ENCODE data around the gene CDH4.

The CDH4 gene

DNA sequence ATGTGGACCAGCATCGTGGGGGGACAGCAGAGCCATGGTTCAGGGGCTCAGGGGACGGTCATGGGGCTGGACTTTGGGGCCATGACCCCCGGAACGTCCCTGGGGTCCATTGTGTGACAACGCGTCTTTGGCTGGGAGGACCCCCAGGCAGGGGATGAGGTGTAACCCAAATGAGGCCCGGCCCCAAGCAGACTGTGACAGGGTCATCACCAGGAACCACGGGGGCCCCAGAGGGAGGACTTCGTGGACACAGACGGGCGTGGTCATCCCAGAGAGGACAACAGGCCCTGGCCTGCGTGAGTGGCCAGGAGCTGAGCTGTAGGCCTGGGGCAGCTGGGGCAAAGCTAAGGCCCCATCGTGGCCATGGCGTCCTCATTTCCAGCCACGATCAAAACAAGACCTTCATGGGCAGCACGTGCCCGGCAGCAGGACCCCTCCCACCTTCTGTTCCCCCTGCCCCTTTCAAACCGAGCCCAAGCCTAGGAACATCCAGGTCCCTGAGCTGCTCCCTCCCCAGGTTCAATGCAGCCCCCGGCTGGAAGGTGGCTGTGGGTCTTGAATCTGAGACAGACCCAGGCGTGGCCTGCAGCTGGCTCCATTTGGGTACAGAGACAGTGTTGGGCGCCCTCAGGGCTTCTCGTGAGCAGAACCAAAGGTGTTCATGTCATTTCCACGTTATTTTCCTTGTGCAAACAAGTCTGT, 625.9 kb downstream of the CDH4 start:
- Mint-ChIP-seq H3K27ac (no peak overlapping the region), H3K4me1 (no peaks in the 10 kb centered on the region), H3K36me3 (no peaks in the 10 kb centered on the region), H3K4me3 (no peak overlapping the region), H3K9me3 (no peaks in the 10 kb centered on the region), H3K27me3 (no peaks in the 10 kb centered on the region)

DNA sequence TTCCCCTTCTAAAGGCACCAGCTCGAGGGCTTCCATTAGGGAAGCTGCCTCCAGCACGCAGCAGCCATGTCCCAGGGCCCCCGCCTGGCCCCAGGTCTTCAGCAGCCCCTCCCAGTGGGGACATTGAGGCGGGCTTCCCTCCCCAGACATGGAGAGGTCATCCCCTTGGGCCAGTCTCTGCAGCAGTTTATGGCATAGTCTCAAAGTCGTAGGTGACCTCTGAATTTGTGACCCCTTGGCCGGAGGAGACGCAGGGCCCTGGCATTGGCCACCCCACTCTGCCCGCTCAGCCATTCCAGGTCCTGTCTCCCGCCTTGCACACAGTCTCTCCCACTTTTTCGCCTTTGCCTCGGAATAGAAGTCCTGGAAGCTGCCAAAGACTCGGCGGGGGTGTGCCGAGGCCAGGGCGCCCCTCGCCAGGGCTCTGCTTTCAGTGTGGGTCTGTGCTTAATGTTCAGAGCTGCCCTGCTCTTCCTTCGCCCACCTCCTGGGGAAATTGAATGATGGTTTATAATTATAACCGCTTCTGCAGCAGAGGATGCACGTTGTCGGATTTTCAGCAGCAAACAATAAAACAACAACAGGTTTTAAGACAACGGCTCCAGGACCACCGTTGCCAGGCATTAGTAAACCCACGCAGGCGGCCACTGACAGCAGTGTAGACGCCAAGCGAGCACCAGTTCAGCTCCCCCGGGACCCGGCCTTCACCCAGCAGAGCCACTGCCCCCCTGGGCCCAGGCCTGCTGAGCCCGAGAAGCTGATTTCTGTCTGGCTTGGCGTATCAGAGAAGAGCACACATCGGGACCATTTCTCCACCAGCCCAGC, 626.6 kb downstream of the CDH4 start:
- Mint-ChIP-seq H3K4me1 (no peaks in the 10 kb centered on the region), H3K9me3 (no peaks in the 10 kb centered on the region), H3K27me3 (peaks cover 3% of the 10 kb centered on the region), H3K36me3 (no peaks in the 10 kb centered on the region), H3K4me3 (no peak overlapping the region), H3K27ac (no peak overlapping the region)

DNA sequence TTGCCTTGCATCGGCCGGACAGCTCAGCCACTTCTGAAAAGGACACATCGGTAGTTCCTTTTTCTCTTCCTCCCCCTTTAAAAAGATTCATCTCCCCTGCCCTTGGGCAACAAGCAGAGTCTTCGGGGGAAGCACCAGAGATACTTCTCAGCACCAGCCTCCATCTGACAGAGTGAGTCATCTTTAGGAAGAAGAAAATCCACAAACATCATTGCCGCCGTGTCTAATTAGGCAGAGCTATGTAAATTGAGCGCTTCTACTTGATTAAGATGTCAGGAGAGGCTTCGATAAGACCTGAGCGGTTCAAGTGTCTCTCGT, 627.2 kb downstream of the CDH4 start:
- Mint-ChIP-seq H3K9me3 (no peaks in the 10 kb centered on the region), H3K4me3 (no peak overlapping the region), H3K4me1 (no peaks in the 10 kb centered on the region), H3K27me3 (peaks cover 3% of the 10 kb centered on the region), H3K27ac (no peak overlapping the region), H3K36me3 (no peaks in the 10 kb centered on the region)

DNA sequence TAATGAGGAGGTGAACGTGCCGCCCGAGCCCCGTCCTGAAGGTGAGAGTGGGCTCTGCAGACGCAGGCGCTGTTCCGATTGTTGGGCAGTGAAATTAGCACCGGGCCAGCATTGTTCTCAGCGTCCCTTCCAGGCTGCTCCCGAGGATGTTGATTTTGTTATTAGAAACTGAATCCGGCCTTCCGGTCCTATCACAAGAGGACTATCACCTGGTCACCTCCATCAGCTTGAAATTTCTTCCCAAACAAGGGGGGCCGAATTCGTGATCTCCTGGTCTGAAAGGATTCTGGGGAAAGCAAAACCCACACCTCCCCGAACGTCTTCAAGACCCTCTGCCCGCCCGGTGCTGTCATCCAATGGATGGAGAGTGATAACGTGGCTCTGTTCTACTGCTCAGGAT, 627.6 kb downstream of the CDH4 start:
- no peaks in the 10 kb centered on the region for H3K4me1 Mint-ChIP-seq
- H3K9me3 Mint-ChIP-seq, result no peaks in the 10 kb centered on the region
- H3K36me3 Mint-ChIP-seq, result no peaks in the 10 kb centered on the region
- H3K27me3 Mint-ChIP-seq, result peaks cover 3% of the 10 kb centered on the region
- H3K27ac Mint-ChIP-seq, result no peak overlapping the region
- H3K4me3 Mint-ChIP-seq, result no peak overlapping the region

DNA sequence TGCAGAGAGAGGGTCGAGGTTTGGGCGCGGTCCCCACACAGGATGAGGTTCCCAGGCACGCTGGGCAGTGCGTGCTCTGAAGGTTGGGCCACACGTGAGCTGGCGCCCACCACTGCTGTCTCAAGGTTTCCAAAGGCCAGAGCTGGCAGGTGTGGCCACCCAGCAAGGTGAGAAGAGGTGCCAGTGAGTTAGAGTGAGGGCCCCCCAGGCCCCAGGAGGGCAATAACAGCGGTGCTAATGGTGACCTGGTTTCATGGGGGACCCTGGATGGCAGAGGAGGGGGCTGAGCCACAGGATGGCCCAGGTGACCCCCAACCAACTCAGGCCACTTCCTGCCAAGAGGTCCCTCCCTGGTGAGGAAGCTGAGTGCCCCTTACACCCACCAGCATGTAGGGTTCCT, 628.6 kb downstream of the CDH4 start:
- no peak overlapping the region for H3K27ac Mint-ChIP-seq
- peaks cover 3% of the 10 kb centered on the region for H3K27me3 Mint-ChIP-seq
- no peaks in the 10 kb centered on the region for H3K9me3 Mint-ChIP-seq
- no peaks in the 10 kb centered on the region for H3K36me3 Mint-ChIP-seq
- H3K4me1 Mint-ChIP-seq, result no peaks in the 10 kb centered on the region
- H3K4me3 Mint-ChIP-seq, result no peak overlapping the region

DNA sequence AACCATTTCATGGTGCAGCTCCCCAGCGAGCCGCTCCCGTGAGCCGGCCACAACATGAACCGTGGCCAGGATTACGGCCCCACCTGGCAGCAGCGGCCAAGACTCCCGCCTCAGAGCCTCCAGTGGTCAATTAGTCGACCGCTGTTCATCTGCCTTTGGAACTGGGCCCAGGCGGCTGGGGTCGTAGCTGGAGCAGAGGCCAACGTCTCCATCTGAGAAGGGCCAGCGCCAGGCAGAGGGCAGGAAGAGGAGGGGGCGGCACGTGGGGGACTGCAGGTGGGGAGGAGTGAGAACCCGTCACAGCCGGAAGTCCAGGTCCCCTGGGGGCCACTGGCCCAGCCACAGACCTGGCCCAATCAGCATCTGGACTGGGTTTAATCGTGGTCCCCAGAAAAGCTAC, 629.4 kb downstream of the CDH4 start:
- H3K27ac Mint-ChIP-seq, result no peak overlapping the region

DNA sequence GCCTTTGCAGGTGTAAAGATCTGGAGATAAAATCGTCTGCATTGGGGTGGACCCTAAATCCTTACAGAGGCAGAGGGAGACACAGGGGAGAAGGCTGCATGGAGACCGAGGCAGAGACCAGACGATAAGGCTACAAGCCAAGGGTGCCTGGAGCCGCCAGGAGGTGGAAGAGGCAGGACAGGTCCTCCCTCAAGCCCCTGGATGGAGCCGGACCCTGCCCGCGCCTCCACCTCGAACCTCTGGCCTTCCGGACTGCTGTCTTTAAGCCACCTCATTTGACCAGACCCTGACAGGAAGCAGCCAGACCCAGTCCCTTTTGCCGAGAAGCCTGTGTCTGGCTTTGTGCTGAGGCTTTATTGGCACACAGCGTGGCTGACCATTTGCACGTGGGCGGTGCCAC, 629.8 kb downstream of the CDH4 start:
- no peak overlapping the region for H3K27ac Mint-ChIP-seq
- H3K36me3 Mint-ChIP-seq, result no peaks in the 10 kb centered on the region
- no peak overlapping the region for H3K4me3 Mint-ChIP-seq
- peaks cover 3% of the 10 kb centered on the region for H3K27me3 Mint-ChIP-seq
- H3K9me3 Mint-ChIP-seq, result no peaks in the 10 kb centered on the region
- H3K4me1 Mint-ChIP-seq, result no peaks in the 10 kb centered on the region

More for the DNA sequence above, 629.4 kb downstream of the CDH4 start:
- H3K27me3 Mint-ChIP-seq, result peaks cover 3% of the 10 kb centered on the region
- no peaks in the 10 kb centered on the region for H3K4me1 Mint-ChIP-seq
- H3K9me3 Mint-ChIP-seq, result no peaks in the 10 kb centered on the region
- H3K4me3 Mint-ChIP-seq, result no peak overlapping the region
- H3K36me3 Mint-ChIP-seq, result no peaks in the 10 kb centered on the region

DNA sequence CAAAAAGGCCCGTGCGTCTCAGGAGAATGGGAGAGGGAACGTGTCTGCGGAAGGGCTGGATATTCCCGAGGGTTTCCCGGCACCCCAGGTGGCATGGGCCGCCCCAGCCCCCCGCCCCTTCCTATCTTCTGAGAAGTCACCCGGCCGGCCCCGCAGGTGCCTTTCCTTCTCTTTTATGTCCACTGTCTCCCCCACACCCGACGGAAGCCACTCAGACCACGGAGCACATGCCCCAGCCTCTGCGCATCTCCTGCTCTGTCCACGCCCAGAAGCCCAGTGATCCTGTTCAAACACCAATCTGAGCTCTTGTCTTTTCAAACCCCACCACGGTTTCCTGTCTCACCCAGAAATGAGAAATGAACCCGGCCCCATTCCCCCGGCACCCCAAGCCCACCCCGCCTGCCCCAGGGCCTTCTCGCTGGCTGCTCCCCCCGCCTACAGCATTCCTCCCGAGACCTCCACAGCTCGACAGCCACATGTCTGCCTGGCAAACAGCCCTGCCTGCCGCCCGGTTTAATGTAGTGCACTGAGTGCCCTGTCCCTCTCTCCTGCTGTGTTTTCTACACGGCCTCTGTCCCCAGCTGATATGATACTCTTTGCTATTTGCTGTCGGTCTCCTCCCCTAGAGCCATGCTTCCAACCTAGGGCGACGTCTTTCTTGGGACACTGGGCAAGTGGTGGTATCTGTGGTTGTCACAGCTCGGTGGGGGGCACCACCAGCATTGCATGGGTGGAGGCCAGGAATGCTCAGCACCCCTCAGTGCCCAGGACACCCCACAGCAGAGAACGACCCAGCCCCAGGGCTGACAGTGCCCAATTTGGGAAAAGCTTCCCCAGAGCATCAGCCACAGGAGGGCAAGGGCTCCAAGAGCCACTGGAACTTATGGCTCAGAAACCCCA, 630.9 kb downstream of the CDH4 start:
- H3K36me3 Mint-ChIP-seq, result no peaks in the 10 kb centered on the region
- peaks cover 4% of the 10 kb centered on the region for H3K27me3 Mint-ChIP-seq
- no peak overlapping the region for H3K4me3 Mint-ChIP-seq
- no peak overlapping the region for H3K27ac Mint-ChIP-seq
- no peaks in the 10 kb centered on the region for H3K9me3 Mint-ChIP-seq
- peaks cover 4% of the 10 kb centered on the region for H3K4me1 Mint-ChIP-seq

DNA sequence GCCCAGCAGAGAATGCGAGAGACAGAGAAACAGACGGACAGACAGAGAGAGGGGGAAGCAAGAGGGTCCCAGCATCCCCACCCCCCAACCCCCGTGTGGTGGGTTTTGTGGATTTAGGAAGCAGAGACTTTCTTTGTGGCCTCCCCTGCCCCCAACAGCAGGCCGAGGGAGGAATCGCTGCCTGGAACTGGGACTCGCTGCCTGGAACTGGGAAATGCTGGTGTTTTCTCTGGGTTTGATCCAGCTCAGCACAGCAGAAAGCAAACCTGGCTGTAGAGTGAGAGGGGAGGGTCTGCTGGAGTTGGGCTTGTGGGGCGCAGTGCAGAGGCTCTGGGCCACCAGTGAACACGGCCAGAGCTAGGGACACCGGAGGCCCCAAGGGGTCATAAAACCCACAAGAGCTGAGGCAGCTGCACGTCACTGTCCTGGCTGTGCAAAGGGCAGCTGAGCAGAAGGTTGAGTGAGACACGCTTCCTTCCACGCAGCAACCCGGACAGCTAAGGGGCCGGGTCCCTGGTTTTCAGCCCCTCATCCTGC, 631.9 kb downstream of the CDH4 start:
- Mint-ChIP-seq H3K9me3 (no peaks in the 10 kb centered on the region), H3K4me1 (peaks cover 4% of the 10 kb centered on the region), H3K4me3 (no peak overlapping the region), H3K27ac (no peak overlapping the region), H3K36me3 (no peaks in the 10 kb centered on the region), H3K27me3 (peaks cover 4% of the 10 kb centered on the region)

DNA sequence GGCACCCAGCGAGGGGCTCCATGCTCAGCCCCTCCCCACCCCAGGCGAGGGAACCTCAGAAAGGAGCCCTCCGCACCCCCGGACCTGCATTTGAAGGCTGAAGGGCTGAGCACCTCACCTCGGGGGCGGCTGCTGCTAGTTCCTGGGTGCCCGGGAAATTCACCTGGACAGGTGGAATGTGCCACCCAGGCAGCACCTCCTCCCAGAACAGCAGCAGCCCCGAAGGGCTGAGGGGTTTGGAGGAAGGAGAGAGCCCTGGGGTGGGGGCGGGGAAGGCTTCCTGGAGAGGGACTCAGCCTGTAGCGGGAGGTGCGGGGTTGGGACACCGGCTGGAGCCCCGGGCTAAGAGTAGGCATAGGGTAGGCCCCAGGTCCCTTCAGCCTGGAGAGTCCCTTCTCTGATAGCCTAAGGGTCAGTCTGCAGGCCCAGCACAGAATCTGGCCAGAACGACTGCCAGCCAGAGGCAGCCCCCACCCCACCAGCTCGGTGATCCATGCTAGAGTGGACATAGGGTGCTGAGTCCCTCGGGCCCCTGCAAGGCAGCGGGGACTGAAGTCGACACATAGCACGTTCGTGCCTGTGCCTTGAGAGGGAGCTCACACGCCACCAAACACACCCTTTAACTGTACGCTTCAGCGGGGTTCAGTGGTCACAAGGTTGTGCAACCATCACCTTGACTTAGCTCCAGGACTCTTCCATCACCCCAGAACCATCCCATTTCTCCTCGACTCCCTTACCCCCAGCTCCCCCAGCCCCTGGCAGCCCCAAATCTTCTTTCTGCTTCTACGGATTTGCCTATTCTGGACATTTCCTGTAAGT, 632.7 kb downstream of the CDH4 start:
- H3K4me1 Mint-ChIP-seq, result peaks cover 4% of the 10 kb centered on the region
- H3K4me3 Mint-ChIP-seq, result no peak overlapping the region
- no peak overlapping the region for H3K27ac Mint-ChIP-seq
- H3K36me3 Mint-ChIP-seq, result no peaks in the 10 kb centered on the region
- H3K27me3 Mint-ChIP-seq, result peaks cover 4% of the 10 kb centered on the region
- no peaks in the 10 kb centered on the region for H3K9me3 Mint-ChIP-seq

DNA sequence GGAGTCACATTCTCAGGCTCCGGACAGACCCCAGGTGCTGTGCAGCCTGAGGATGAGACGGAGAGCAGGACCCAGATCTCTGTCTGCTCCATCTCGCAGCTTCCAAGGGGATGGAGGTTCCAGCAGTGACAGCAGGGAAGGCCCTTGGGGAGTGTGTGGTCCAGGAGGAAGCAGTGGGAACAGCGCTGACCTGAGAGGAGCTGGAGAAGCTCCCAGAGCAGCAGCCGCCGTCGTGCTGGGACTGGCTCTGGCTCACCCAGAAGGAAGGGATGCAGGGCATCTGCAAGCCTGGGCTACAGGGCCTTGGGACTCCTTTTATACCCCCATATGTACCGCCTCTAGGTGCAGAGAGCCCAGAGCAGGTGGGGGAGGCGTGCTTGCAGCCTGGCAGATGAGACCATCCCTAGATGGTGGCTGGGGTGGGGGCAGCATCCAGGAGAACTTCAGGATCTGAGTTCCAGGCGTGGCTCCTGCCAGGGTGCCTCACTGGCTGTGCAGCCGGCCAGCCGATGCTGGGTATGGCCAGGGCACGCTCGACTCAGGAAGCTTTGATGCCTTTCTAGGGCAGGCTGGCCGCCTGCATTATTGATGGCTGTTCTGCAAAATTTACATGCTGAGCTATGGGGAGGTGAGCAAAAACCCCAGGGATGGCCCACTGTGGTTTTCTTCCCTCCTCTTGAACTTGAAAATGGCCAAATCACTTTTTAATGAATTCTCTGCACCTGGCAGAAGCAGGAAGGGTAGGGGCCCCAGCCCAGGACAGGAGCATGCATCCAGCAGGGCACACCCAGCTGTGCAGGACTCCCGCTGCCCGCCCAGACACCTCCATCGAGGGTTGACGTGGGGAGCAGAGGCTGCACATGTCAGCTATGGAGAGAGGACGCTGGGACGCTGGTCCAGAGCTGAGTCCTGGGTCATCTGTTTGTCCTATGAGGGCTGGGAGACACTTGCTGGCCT, 634.0 kb downstream of the CDH4 start:
- H3K36me3 Mint-ChIP-seq, result no peaks in the 10 kb centered on the region
- no peak overlapping the region for H3K27ac Mint-ChIP-seq
- peaks cover 4% of the 10 kb centered on the region for H3K4me1 Mint-ChIP-seq
- peaks cover 4% of the 10 kb centered on the region for H3K27me3 Mint-ChIP-seq
- H3K9me3 Mint-ChIP-seq, result no peaks in the 10 kb centered on the region
- no peak overlapping the region for H3K4me3 Mint-ChIP-seq

DNA sequence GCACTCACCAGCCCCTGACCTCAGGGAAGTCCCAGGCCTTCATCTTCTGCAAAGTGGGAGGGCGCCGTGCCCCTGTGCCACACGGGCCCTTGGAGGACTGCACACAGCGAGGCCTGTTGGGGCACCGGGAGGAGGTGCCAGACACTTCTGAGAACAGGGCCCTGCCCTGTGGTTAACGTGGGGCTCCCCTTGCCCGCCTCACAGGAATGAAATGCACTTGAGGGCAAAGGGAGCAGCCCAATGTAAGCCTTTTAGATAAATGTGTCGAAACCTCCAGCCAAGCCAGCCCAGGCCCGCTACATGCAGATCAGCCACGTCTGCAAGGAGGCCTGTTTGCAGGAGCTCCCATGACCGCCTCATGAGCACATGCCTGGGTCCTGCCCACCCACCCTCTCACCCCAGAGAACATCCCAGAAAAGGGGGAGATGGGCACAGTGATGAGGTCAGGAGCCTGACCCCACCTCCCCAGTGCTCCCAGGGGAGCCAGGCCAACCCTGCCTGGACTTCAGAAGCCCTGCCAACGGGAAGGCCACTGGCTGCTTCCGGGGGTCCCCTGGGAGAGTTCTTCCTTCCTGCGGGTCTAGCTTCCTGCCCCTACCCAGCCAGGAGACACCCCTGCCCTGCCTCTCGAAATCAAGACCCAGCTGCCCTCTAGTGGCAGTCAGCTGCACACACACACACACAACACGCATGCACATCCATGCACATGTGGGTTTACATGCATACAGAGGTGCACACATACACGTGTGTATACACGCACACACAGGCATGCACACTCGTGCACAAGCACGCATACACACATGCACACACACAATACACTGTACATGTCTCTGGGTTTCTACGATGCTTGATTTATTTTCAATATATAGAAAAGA, 634.9 kb downstream of the CDH4 start:
- Mint-ChIP-seq H3K27me3 (peaks cover 4% of the 10 kb centered on the region), H3K9me3 (no peaks in the 10 kb centered on the region), H3K4me3 (no peak overlapping the region), H3K36me3 (no peaks in the 10 kb centered on the region), H3K4me1 (peaks cover 4% of the 10 kb centered on the region), H3K27ac (no peak overlapping the region)

DNA sequence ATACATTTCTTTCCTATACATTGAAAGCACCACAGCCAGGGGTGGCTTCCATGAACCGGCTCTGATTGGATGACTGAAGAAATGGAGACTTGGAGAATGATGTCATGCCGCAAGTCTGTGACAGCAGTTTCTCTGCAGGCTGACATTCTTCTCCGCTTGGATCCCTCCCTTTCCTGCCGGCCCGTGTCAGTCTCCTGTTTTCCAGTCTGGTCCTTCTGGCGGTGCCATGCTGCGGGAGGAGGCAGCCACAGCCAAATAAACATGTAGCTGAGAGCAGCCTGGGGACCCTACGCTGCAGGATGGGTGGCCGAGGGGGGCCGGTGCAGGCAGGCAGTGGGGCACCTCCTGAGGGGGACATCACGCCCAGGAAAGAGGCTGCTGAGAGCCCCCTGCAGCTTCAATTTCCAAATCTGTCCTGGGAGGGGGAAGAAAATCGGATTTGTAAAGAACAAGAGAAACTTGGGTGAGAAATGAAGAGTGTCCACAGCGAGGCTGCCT, 635.6 kb downstream of the CDH4 start:
- H3K9me3 Mint-ChIP-seq, result no peaks in the 10 kb centered on the region
- peaks cover 4% of the 10 kb centered on the region for H3K4me1 Mint-ChIP-seq
- no peak overlapping the region for H3K27ac Mint-ChIP-seq
- no peak overlapping the region for H3K4me3 Mint-ChIP-seq
- no peaks in the 10 kb centered on the region for H3K36me3 Mint-ChIP-seq
- H3K27me3 Mint-ChIP-seq, result peaks cover 4% of the 10 kb centered on the region
